GM12878 (cell line): Measurements from ENCODE around the gene TRAP1. TPM values are rescaled to one million over a fixed set of nuclear protein-coding genes. Genes with fewer than 3 reads are reported as not detected.

Experiments used
- ATAC-seq: fragments of 200-7000 bp; cut with Tn5 transposase; 3 replicates; pipeline ENCODE4 v1.9.1; 2020; ENCODE audit warnings: mild to moderate bottlenecking, moderate library complexity
- BruUV-seq: library from RNA; stranded (reverse); fragments of 400-500 nt; replicated peaks from 2 replicates; lab custom pipeline; 2021; lab: Mats Ljungman, UMichigan
- CTCF ChIA-PET: fragments of 300-600 bp; sonication (Branson Sonifier 250); formaldehyde crosslinking; extraction: SDS; loops from one replicate; lab custom pipeline; 2021; ENCODE audit warnings: inconsistent platforms; lab: Yijun Ruan, JAX
- POLR2A ChIA-PET: fragments of 350-600 bp; formaldehyde crosslinking; extraction: SDS; loops from one replicate; lab custom pipeline; 2021; ENCODE audit warnings: inconsistent platforms; lab: Charles Lee
- RAD21 ChIA-PET: fragments of 300-600 bp; sonication (Branson Sonifier 250); formaldehyde crosslinking; loops from one replicate; lab custom pipeline; 2023; ENCODE audit warnings: antibody characterized with exemption; ENCODE audit not compliant: unreplicated experiment; lab: Charles Lee
- SMC1A ChIA-PET: fragments of 300-600 bp; sonication (Branson Sonifier 250); formaldehyde crosslinking; loops from one replicate; lab custom pipeline; 2023; ENCODE audit not compliant: unreplicated experiment, uncharacterized antibody; lab: Charles Lee
- DNase-seq: peaks from one replicate; pipeline ENCODE4 v3.0.0-alpha.2; 2011; ENCODE audit warnings: low read depth, low spot score
- FAIRE-seq: peaks from 3 replicates; lab custom pipeline; 2011; peaks lifted over from hg19 to GRCh38; lab: Jason Lieb, UNC
- H2AFZ ChIP-seq: 2 replicates; pipeline ENCODE4 v1.6.0; 2011; ENCODE audit warnings: low read depth, low read length, control low read depth; ENCODE audit not compliant: control insufficient read depth
- H3K27ac ChIP-seq: 2 replicates; pipeline ENCODE4 v1.5.1; 2011; ENCODE audit warnings: control low read depth; ENCODE audit not compliant: control insufficient read depth, insufficient read depth
- H3K27me3 ChIP-seq, 2 experiments: replicated peaks in 1 of 2; 2 replicates each; pipeline versions ENCODE4 v1.6.0 to v1.6.1; 2011; ENCODE audit warnings: low read length in 1 of 2; ENCODE audit not compliant: control insufficient read depth in 2 of 2, insufficient read depth in 2 of 2
- H3K36me3 ChIP-seq, 2 experiments: 2 replicates each; pipeline ENCODE4 v1.5.1; 2011; ENCODE audit warnings: low read length in 1 of 2; ENCODE audit not compliant: control insufficient read depth in 2 of 2, insufficient read depth in 2 of 2
- H3K4me1 ChIP-seq: 2 replicates; pipeline ENCODE4 v1.6.1; 2011; ENCODE audit warnings: mild to moderate bottlenecking, low read length, moderate library complexity, mixed read lengths; ENCODE audit not compliant: control insufficient read depth, insufficient read depth
- H3K4me2 ChIP-seq: 2 replicates; pipeline ENCODE4 v1.6.0; 2011; ENCODE audit warnings: control low read depth; ENCODE audit not compliant: control insufficient read depth, insufficient read depth
- H3K4me3 ChIP-seq: fragments of 200-600 bp; sonication (generic); 2 replicates; pipeline ENCODE4 v1.5.1; 2016
- H3K79me2 ChIP-seq: 2 replicates; pipeline ENCODE4 v1.6.0; 2011; ENCODE audit warnings: low read length; ENCODE audit not compliant: control insufficient read depth, insufficient read depth
- H3K9ac ChIP-seq: 2 replicates; pipeline ENCODE4 v1.8.0; 2011; ENCODE audit warnings: low read length, control low read depth, mixed read lengths; ENCODE audit not compliant: control insufficient read depth, insufficient read depth
- H3K9me3 ChIP-seq: replicated peaks from 3 replicates; pipeline ENCODE4 v1.5.1; 2011; ENCODE audit warnings: mild to moderate bottlenecking, low read length; ENCODE audit not compliant: control insufficient read depth, insufficient read depth
- H4K20me1 ChIP-seq: 2 replicates; pipeline ENCODE4 v1.6.0; 2011; ENCODE audit not compliant: control insufficient read depth, insufficient read depth
- ASH2L ChIP-seq: fragments of 300-600, 200-600 bp; sonication (generic); IDR thresholded peaks from 2 replicates; pipeline ENCODE4 v1.6.1; 2017; ENCODE audit warnings: low read depth, mild to moderate bottlenecking, borderline replicate concordance
- BHLHE40 ChIP-seq, 2 experiments: fragments of 450-650 bp in 1 of 2; IDR thresholded peaks; 2 replicates each; pipeline ENCODE4 v1.6.1; 2011 to 2017; ENCODE audit warnings: low read depth in 2 of 2, borderline replicate concordance in 1 of 2, improper control_type of control experiment in 1 of 2, low read length in 1 of 2, mild to moderate bottlenecking in 1 of 2
- PAX8 ChIP-seq: fragments of 450-650 bp; IDR thresholded peaks from 2 replicates; pipeline ENCODE4 v1.6.1; 2017; ENCODE audit warnings: mild to moderate bottlenecking, moderate library complexity
- POLR2AphosphoS5 ChIP-seq: IDR thresholded peaks from 2 replicates; pipeline ENCODE4 v1.6.1; 2011; ENCODE audit warnings: mild to moderate bottlenecking, low read length, inconsistent platforms
- RFX5 ChIP-seq: IDR thresholded peaks from 2 replicates; pipeline ENCODE4 v1.6.1; 2011; ENCODE audit warnings: low read depth, low read length, improper control_type of control experiment
- SIX5 ChIP-seq: IDR thresholded peaks from 2 replicates; pipeline ENCODE4 v1.6.1; 2011; ENCODE audit warnings: mild to moderate bottlenecking, low read depth, low read length, moderate library complexity; ENCODE audit not compliant: severe bottlenecking
- SMAD1 ChIP-seq: fragments of 450-650 bp; IDR thresholded peaks from 2 replicates; pipeline ENCODE4 v1.6.1; 2018; ENCODE audit warnings: mild to moderate bottlenecking, low read depth; ENCODE audit not compliant: partially characterized antibody
- SPI1 ChIP-seq: IDR thresholded peaks from 2 replicates; pipeline ENCODE4 v1.6.1; 2011; ENCODE audit warnings: low read depth, mild to moderate bottlenecking, low read length, moderate library complexity, borderline replicate concordance; ENCODE audit not compliant: insufficient read depth
- STAT3 ChIP-seq: IDR thresholded peaks from 2 replicates; pipeline ENCODE4 v1.6.1; 2011; ENCODE audit warnings: low read depth, low read length, improper control_type of control experiment
- ZZZ3 ChIP-seq: IDR thresholded peaks from 2 replicates; pipeline ENCODE4 v1.6.1; 2011; ENCODE audit warnings: low read depth; ENCODE audit not compliant: control insufficient read depth, insufficient read length
- WGBS: methylation state at CpG from one replicate; pipeline ENCODE4 v1.1.6; 2016; ENCODE audit warnings: low lambda C conversion rate; ENCODE audit not compliant: insufficient replicate concordance, insufficient coverage; ENCODE audit errors: missing lambda C conversion rate; 5-methylcytosine and 5-hydroxymethylcytosine counted together
- in situ Hi-C: fragments of 300-500 bp; cut with MboI; formaldehyde crosslinking; loops from 9 replicates; pipeline ENCODE4 v1.14.3; 2018; ENCODE audit warnings: mixed read lengths
- intact Hi-C: fragments of 100-400 bp; cut with micrococcal nuclease; formaldehyde crosslinking; loops from one replicate; pipeline ENCODE4 v1.14.2; 2022; ENCODE audit not compliant: unreplicated experiment
- polyA plus RNA-seq, 11 experiments: library from polyadenylated mRNA; depleted of rRNA in 4 of 11; unstranded in 6 of 11; stranded (reverse) in 5 of 11; fragments of >200 nt; fragmentation: Nextera tagmentation in 4 of 11; fragmentation: Illumina TruSeq in 1 of 11; extraction: Ambion mirVana in 4 of 11; extraction: Trizol in 1 of 11; gene quantifications; 1 replicate in 1 of 11; 2 replicates in 10 of 11; pipeline versions ENCODE4 v1.2.1 to v1.2.3, GENCODE V29; 2011 to 2016; ENCODE audit warnings: inconsistent platforms in 2 of 11, missing spikeins in 2 of 11, low read depth in 1 of 11
- total RNA-seq, 4 experiments: library from RNA; depleted of rRNA in 3 of 4; stranded (reverse); fragments of >200 nt in 3 of 4; fragmentation: Illumina TruSeq in 1 of 4; extraction: Trizol in 1 of 4; gene quantifications; 2 replicates each; pipeline versions ENCODE4 v1.2.1 to v1.2.3, GENCODE V29; 2013 to 2021
- TF ChIP-seq, protein P1 (sequence below): IDR thresholded peaks from 2 replicates; pipeline ENCODE4 v1.6.1; 2011; ENCODE audit warnings: low read depth, mild to moderate bottlenecking, low read length, moderate library complexity, borderline replicate concordance; ENCODE audit errors: extremely low read depth

TRAP1 gene
- total and polyA plus RNA-seq, 10 of the 15 experiments (the other 5 are each of a cell fraction or from before 2014, with no cell fraction given) = 16.3 to 442 (median 241) TPM

- Histone ChIP-seq H3K9ac (no peak overlapping the region), H3K9me3 (no peaks in the 10 kb centered on the region), H3K79me2 (no peaks in the 10 kb centered on the region), H3K4me1 (no peaks in the 10 kb centered on the region), H3K36me3 (peaks cover 8 to 28% of the 10 kb centered on the region in 2 experiments), H4K20me1 (no peaks in the 10 kb centered on the region; the same call in 1 of the 2 replicates), H3K27ac (no peak overlapping the region), H3K4me2 (no peak overlapping the region), H3K27me3 (no peaks in the 10 kb centered on the region), H3K4me3 (no peak overlapping the region), H2AFZ (no peak overlapping the region)
- 99% methylated on average over 5 of the region's 5 CpGs for WGBS
- DNase-seq = no peak
- POLR2A ChIA-PET = no interaction called here
- SMC1A ChIA-PET = interaction anchor here (1.9 kb wide), 1 partner anchor 21 kb away, joined by 5 read pairs; no protein-coding TSS in a partner anchor
- FAIRE-seq = no peak
- ATAC-seq = no peak
- RAD21 ChIA-PET = no interaction called here
- intact Hi-C loops (no loop called here), in situ Hi-C loops (no loop called here)
- BruUV-seq = no TSS peak
- CTCF ChIA-PET = interaction anchor here (0.6 to 0.7 kb wide), 2 partner anchors 90 to 531 kb away, joined by 3 to 4 read pairs; no protein-coding TSS in a partner anchor
- TF ChIP-seq RFX5 = no peak
- no peak for TF ChIP-seq ZZZ3
- no peak for TF ChIP-seq STAT3
- TF ChIP-seq POLR2AphosphoS5 = no peak
- no peak for TF ChIP-seq PAX8
- TF ChIP-seq ASH2L = no peak
- TF ChIP-seq SIX5 = no peak
- no peak for TF ChIP-seq BHLHE40 (IDR thresholded peaks at IDR 0.05; ENCODE audit: borderline replicate concordance in 1 of 2, low read depth in 2 of 2, low read length in 1 of 2)
- TF ChIP-seq SPI1 = no peak
- no peak for TF ChIP-seq SMAD1
- TF ChIP-seq, protein P1, sequence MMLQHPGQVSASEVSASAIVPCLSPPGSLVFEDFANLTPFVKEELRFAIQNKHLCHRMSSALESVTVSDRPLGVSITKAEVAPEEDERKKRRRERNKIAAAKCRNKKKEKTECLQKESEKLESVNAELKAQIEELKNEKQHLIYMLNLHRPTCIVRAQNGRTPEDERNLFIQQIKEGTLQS = no peak
These were observed 42.4 kb upstream of the TRAP1 start for GRCh38 chr16:3759736-3760135.
